ENCODE data around the gene TPSD1.
"Not testable (repeated sequence)": the region's sequence is repeated elsewhere in the genome, so short reads cannot be mapped to it uniquely, and the experiment has no call there.

GRCh38 chr16:1256296-1256873 is 516 bp downstream of the TPSD1 start:
- TF ChIP-seq CTCF (IDR thresholded peaks at IDR 0.05; ENCODE audit: insufficient read depth, low read depth, low read length); EZH2 (IDR thresholded peaks at IDR 0.05; ENCODE audit: insufficient read depth, low read length): not testable (repeated sequence)

Data from astrocyte (in vitro differentiated cells and primary cell).